Activated T-cell treated with anti-CD3 and anti-CD28 coated beads for 48 hours (primary cell): ENCODE results near the gene ITPRIP.

Experiments used
- DNase-seq: peaks from one replicate; pipeline ENCODE4 v3.0.0-alpha.2; 2020; ENCODE audit warnings: low read depth

Gene ITPRIP

GRCh38 chr10:104279550-104280259 lies 58.6 kb downstream of the ITPRIP start:
- DNase-seq: no peak

GRCh38 chr10:104277785-104278184 lies 60.5 kb downstream of the ITPRIP start:
- no peak for DNase-seq

GRCh38 chr10:104276192-104276591 lies 62.1 kb downstream of the ITPRIP start:
- no peak for DNase-seq

GRCh38 chr10:104274762-104275721 lies 63.2 kb downstream of the ITPRIP start:
- DNase-seq: peak; percentile 48

- DNase-seq: no peak
Measured at GRCh38 chr10:104273899-104274575, 64.2 kb downstream of the ITPRIP start.

GRCh38 chr10:104273286-104273685 lies 65.0 kb downstream of the ITPRIP start:
- no peak for DNase-seq

GRCh38 chr10:104268713-104269645 lies 69.3 kb downstream of the ITPRIP start, which contains the start of gene GSTO2:
Gene GSTO2 (plus strand): TSS chr10:104269184. CDS start chr10:104274916, 5,732 bp downstream.
- DNase-seq: peak; percentile 97

GRCh38 chr10:104268405-104268712 lies 69.9 kb downstream of the ITPRIP start:
- DNase-seq: no peak

- DNase-seq: peak; percentile 28
Measured at GRCh38 chr10:104267721-104268404, 70.4 kb downstream of the ITPRIP start.

- DNase-seq: no peak
Measured at GRCh38 chr10:104264783-104265182, 73.5 kb downstream of the ITPRIP start.

GRCh38 chr10:104262055-104262454 lies 76.2 kb downstream of the ITPRIP start:
- no peak for DNase-seq

- DNase-seq: no peak
Measured at GRCh38 chr10:104260775-104261115, 77.5 kb downstream of the ITPRIP start.

GRCh38 chr10:104259999-104260774 lies 78.1 kb downstream of the ITPRIP start:
- no peak for DNase-seq
